Mononuclear cell (primary cell): ENCODE data around the gene SYT15. TPM values are rescaled to one million over a fixed set of nuclear protein-coding genes. Genes with fewer than 3 reads are reported as not detected.
A peak's percentile ranks its signal among the peaks of the same experiment; 100 is the strongest.
"Not testable (repeated sequence)": the region's sequence is repeated elsewhere in the genome, so short reads cannot be mapped to it uniquely, and the experiment has no call there.

Experiments used
- H3K27me3 ChIP-seq: 2 replicates; pipeline ENCODE4 v1.6.0; 2011; ENCODE audit warnings: low read length, control low read depth; ENCODE audit not compliant: insufficient read depth
- H3K4me1 ChIP-seq: 2 replicates; pipeline ENCODE4 v1.5.1; 2011; ENCODE audit warnings: mild to moderate bottlenecking, low read length, control low read depth; ENCODE audit not compliant: insufficient read depth
- H3K4me3 ChIP-seq: 2 replicates; pipeline ENCODE4 v1.5.1; 2011; ENCODE audit warnings: mild to moderate bottlenecking, low read length, moderate library complexity
- H3K9me3 ChIP-seq: 2 replicates; pipeline ENCODE4 v1.5.1; 2011; ENCODE audit warnings: low read depth, mild to moderate bottlenecking, control low read depth, low read length
- total RNA-seq: library from RNA; depleted of rRNA; stranded (reverse); fragments of >200 nt; gene quantifications from one replicate; pipeline ENCODE4 v1.2.3, GENCODE V29; 2012

Gene SYT15
- total RNA-seq, 1 donor, result 0.10 TPM

GRCh38 chr10:46635364-46635959 is 56.5 kb downstream of the SYT15 start:
- peak overlapping the region; percentile 26 for H3K4me3 ChIP-seq
- not testable (repeated sequence) for H3K9me3 ChIP-seq, H3K27me3 ChIP-seq, H3K4me1 ChIP-seq

- not testable (repeated sequence) for H3K9me3 ChIP-seq, H3K27me3 ChIP-seq, H3K4me3 ChIP-seq, H3K4me1 ChIP-seq
Observed at GRCh38 chr10:46640005-46640404, 61.1 kb downstream of the SYT15 start.

Other genes with a start within 250 kb of the SYT15 start
- 0.21 TPM for gene ANXA8L1, start 203.4 kb upstream of the SYT15 start, total RNA-seq
- gene NPY4R, start 113.2 kb upstream of the SYT15 start, total RNA-seq, result not detected
- gene GPRIN2, start 22.5 kb upstream of the SYT15 start, total RNA-seq, result not detected